ENCODE results near the gene TFDP3.

The TFDP3 gene

GRCh38 chrX:133214301-133214700 is 3.9 kb downstream of the TFDP3 start:
- H3K4me1 Mint-ChIP-seq (ENCODE audit: low read depth): no peaks in the 10 kb centered on the region
- H3K9me3 Mint-ChIP-seq (ENCODE audit: low read depth): no peaks in the 10 kb centered on the region
- H3K27ac Mint-ChIP-seq: no peak overlapping the region
- no peaks in the 10 kb centered on the region for H3K27me3 Mint-ChIP-seq
- no peak overlapping the region for H3K4me3 Mint-ChIP-seq
- no peaks in the 10 kb centered on the region for H3K36me3 Mint-ChIP-seq

- Mint-ChIP-seq H3K4me1 (ENCODE audit: low read depth) (no peaks in the 10 kb centered on the region), H3K27ac (no peak overlapping the region), H3K36me3 (no peaks in the 10 kb centered on the region), H3K9me3 (ENCODE audit: low read depth) (no peaks in the 10 kb centered on the region), H3K4me3 (no peak overlapping the region), H3K27me3 (no peaks in the 10 kb centered on the region)
Observed at GRCh38 chrX:133213117-133213516, 5.0 kb downstream of the TFDP3 start.

GRCh38 chrX:133207751-133208150 is 10.4 kb downstream of the TFDP3 start:
- no peaks in the 10 kb centered on the region for H3K36me3 Mint-ChIP-seq
- H3K4me1 Mint-ChIP-seq (ENCODE audit: low read depth): no peaks in the 10 kb centered on the region
- H3K27me3 Mint-ChIP-seq: peaks cover 2% of the 10 kb centered on the region
- no peak overlapping the region for H3K4me3 Mint-ChIP-seq
- no peak overlapping the region for H3K27ac Mint-ChIP-seq
- H3K9me3 Mint-ChIP-seq (ENCODE audit: low read depth): no peaks in the 10 kb centered on the region

- no peak overlapping the region for H3K4me3 Mint-ChIP-seq
- no peaks in the 10 kb centered on the region for H3K4me1 Mint-ChIP-seq (ENCODE audit: low read depth)
- H3K36me3 Mint-ChIP-seq: no peaks in the 10 kb centered on the region
- H3K27me3 Mint-ChIP-seq: no peaks in the 10 kb centered on the region
- H3K27ac Mint-ChIP-seq: no peak overlapping the region
- no peaks in the 10 kb centered on the region for H3K9me3 Mint-ChIP-seq (ENCODE audit: low read depth)
Observed at GRCh38 chrX:133191739-133192039, 26.5 kb downstream of the TFDP3 start.

GRCh38 chrX:133190877-133191738 is 27.0 kb downstream of the TFDP3 start:
- Mint-ChIP-seq H3K4me1 (ENCODE audit: low read depth) (no peaks in the 10 kb centered on the region), H3K9me3 (ENCODE audit: low read depth) (no peaks in the 10 kb centered on the region), H3K4me3 (no peak overlapping the region), H3K36me3 (no peaks in the 10 kb centered on the region), H3K27me3 (no peaks in the 10 kb centered on the region), H3K27ac (no peak overlapping the region)

- Mint-ChIP-seq H3K9me3 (ENCODE audit: low read depth) (no peaks in the 10 kb centered on the region), H3K27ac (no peak overlapping the region), H3K27me3 (no peaks in the 10 kb centered on the region), H3K4me1 (ENCODE audit: low read depth) (no peaks in the 10 kb centered on the region), H3K36me3 (no peaks in the 10 kb centered on the region), H3K4me3 (no peak overlapping the region)
Observed at GRCh38 chrX:133189195-133189594, 29.0 kb downstream of the TFDP3 start.

GRCh38 chrX:133188631-133189030 is 29.5 kb downstream of the TFDP3 start:
- no peaks in the 10 kb centered on the region for H3K4me1 Mint-ChIP-seq (ENCODE audit: low read depth)
- no peaks in the 10 kb centered on the region for H3K9me3 Mint-ChIP-seq (ENCODE audit: low read depth)
- no peaks in the 10 kb centered on the region for H3K27me3 Mint-ChIP-seq
- H3K4me3 Mint-ChIP-seq: no peak overlapping the region
- H3K36me3 Mint-ChIP-seq: no peaks in the 10 kb centered on the region
- H3K27ac Mint-ChIP-seq: no peak overlapping the region

- Mint-ChIP-seq H3K4me3 (no peak overlapping the region), H3K9me3 (ENCODE audit: low read depth) (no peaks in the 10 kb centered on the region), H3K4me1 (ENCODE audit: low read depth) (no peaks in the 10 kb centered on the region), H3K36me3 (no peaks in the 10 kb centered on the region), H3K27ac (no peak overlapping the region), H3K27me3 (no peaks in the 10 kb centered on the region)
Observed at GRCh38 chrX:133185938-133186337, 32.2 kb downstream of the TFDP3 start.

- Mint-ChIP-seq H3K27ac (no peak overlapping the region), H3K4me1 (ENCODE audit: low read depth) (no peaks in the 10 kb centered on the region), H3K4me3 (no peak overlapping the region), H3K27me3 (no peaks in the 10 kb centered on the region), H3K36me3 (no peaks in the 10 kb centered on the region), H3K9me3 (ENCODE audit: low read depth) (no peaks in the 10 kb centered on the region)
Observed at GRCh38 chrX:133185119-133185518, 33.0 kb downstream of the TFDP3 start.

GRCh38 chrX:133183806-133184205 is 34.3 kb downstream of the TFDP3 start:
- Mint-ChIP-seq H3K4me1 (ENCODE audit: low read depth) (no peaks in the 10 kb centered on the region), H3K4me3 (no peak overlapping the region), H3K27ac (no peak overlapping the region), H3K27me3 (no peaks in the 10 kb centered on the region), H3K36me3 (no peaks in the 10 kb centered on the region), H3K9me3 (ENCODE audit: low read depth) (no peaks in the 10 kb centered on the region)

GRCh38 chrX:133179500-133179899 is 38.7 kb downstream of the TFDP3 start:
- no peaks in the 10 kb centered on the region for H3K9me3 Mint-ChIP-seq (ENCODE audit: low read depth)
- H3K4me3 Mint-ChIP-seq: no peak overlapping the region
- H3K27ac Mint-ChIP-seq: no peak overlapping the region
- no peaks in the 10 kb centered on the region for H3K27me3 Mint-ChIP-seq
- no peaks in the 10 kb centered on the region for H3K4me1 Mint-ChIP-seq (ENCODE audit: low read depth)
- H3K36me3 Mint-ChIP-seq: no peaks in the 10 kb centered on the region

GRCh38 chrX:133177202-133177601 is 41.0 kb downstream of the TFDP3 start:
- H3K4me1 Mint-ChIP-seq (ENCODE audit: low read depth): no peaks in the 10 kb centered on the region
- H3K27me3 Mint-ChIP-seq: no peaks in the 10 kb centered on the region

GRCh38 chrX:133175605-133176004 is 42.5 kb downstream of the TFDP3 start:
- Mint-ChIP-seq H3K27me3 (no peaks in the 10 kb centered on the region), H3K27ac (no peak overlapping the region), H3K4me1 (ENCODE audit: low read depth) (no peaks in the 10 kb centered on the region), H3K9me3 (ENCODE audit: low read depth) (no peaks in the 10 kb centered on the region), H3K4me3 (no peak overlapping the region), H3K36me3 (no peaks in the 10 kb centered on the region)

More at GRCh38 chrX:133177202-133177601, 41.0 kb downstream of the TFDP3 start:
- H3K36me3 Mint-ChIP-seq: no peaks in the 10 kb centered on the region
- no peak overlapping the region for H3K4me3 Mint-ChIP-seq
- H3K27ac Mint-ChIP-seq: no peak overlapping the region
- no peaks in the 10 kb centered on the region for H3K9me3 Mint-ChIP-seq (ENCODE audit: low read depth)

- H3K9me3 Mint-ChIP-seq (ENCODE audit: low read depth): no peaks in the 10 kb centered on the region
- no peaks in the 10 kb centered on the region for H3K36me3 Mint-ChIP-seq
- no peaks in the 10 kb centered on the region for H3K4me1 Mint-ChIP-seq (ENCODE audit: low read depth)
- H3K27me3 Mint-ChIP-seq: no peaks in the 10 kb centered on the region
- no peak overlapping the region for H3K4me3 Mint-ChIP-seq
- H3K27ac Mint-ChIP-seq: no peak overlapping the region
Observed at GRCh38 chrX:133175162-133175561, 43.0 kb downstream of the TFDP3 start.

GRCh38 chrX:133171962-133172708 is 46.0 kb downstream of the TFDP3 start:
- H3K9me3 Mint-ChIP-seq (ENCODE audit: low read depth): no peaks in the 10 kb centered on the region

More at GRCh38 chrX:133171962-133172708, 46.0 kb downstream of the TFDP3 start:
- Mint-ChIP-seq H3K4me1 (ENCODE audit: low read depth) (no peaks in the 10 kb centered on the region), H3K36me3 (no peaks in the 10 kb centered on the region), H3K27ac (no peak overlapping the region), H3K4me3 (no peak overlapping the region), H3K27me3 (peaks cover 3% of the 10 kb centered on the region)

Data from activated naive CD8-positive, alpha-beta T cell (primary cell).